HG03565 (cell line): ENCODE data around the gene SNRNP25.

Experiments used
- ATAC-seq: cut with Tn5 transposase; IDR thresholded peaks from one replicate; pipeline ENCODE4 v1.9.1; 2021; ENCODE audit warnings: mild to moderate bottlenecking, moderate library complexity; ENCODE audit not compliant: unreplicated experiment

Gene SNRNP25

GRCh38 chr16:62968-63391 lies 9.4 kb downstream of the SNRNP25 start:
- no peak for ATAC-seq

GRCh38 chr16:63466-63865 lies 9.8 kb downstream of the SNRNP25 start:
- ATAC-seq = no peak

DNA sequence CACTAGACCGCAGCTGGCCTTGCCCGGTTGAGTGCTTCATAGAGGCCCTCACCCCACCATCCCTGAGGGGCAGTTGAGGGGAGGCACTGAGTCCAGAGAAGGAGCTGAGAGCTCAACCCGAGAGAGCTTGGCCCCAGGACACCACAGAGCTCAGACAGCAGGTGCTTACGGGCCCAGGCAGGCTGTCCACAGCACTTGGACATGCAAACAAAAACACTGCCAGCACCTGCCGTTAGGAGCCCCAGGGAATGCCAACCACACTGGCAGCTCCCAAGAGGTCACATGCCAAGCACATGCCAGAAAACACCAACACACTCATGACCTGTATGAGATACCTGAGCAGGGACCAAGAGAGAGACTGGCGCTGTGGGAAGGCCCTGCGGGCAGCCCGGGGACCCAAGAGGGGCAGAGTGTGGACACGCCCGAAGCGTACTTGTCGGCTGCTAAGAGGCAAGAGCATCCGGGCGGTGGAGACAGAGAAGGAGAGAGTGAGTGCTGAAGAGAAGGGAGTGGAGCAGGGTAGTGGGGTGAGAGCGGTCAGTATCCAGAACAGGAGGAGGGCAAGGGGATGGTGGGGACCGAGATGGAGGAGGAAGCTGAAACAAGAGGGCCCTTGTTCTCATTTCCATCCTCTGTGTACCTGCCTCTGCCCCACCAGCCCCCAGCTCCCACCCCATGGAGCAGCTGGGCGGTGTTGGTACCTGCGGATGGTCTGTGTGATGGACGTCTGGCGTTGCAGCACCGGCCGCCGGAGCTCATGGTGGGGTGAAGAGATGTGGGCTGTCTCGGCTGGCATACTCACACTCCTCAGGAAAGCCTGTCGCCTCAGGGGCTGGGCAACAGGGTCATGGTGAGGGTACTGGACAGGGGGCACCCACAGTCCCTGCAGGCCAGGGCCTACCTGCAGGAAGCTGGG lies 10.6 kb downstream of the SNRNP25 start:
- no peak for ATAC-seq

DNA sequence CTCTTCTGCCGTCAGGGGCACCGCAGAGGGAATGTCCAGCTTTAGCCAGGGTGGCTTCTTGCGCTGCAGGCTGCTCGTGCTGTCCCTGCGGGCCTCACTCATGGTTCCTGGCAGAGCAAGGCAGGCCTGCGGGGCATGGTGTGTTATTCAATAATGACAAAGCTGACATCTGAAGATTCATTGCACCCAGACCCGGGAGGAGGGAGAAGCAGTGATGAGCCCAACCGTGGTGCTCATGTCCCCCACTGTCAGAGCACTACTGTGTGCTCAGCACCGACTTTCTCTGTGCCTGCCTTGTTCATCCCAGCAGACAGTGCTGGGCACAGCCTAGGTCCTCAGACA lies 11.3 kb downstream of the SNRNP25 start:
- ATAC-seq = no peak

- peak; percentile 40 for ATAC-seq
Measured at GRCh38 chr16:65745-66144, 12.1 kb downstream of the SNRNP25 start.

DNA sequence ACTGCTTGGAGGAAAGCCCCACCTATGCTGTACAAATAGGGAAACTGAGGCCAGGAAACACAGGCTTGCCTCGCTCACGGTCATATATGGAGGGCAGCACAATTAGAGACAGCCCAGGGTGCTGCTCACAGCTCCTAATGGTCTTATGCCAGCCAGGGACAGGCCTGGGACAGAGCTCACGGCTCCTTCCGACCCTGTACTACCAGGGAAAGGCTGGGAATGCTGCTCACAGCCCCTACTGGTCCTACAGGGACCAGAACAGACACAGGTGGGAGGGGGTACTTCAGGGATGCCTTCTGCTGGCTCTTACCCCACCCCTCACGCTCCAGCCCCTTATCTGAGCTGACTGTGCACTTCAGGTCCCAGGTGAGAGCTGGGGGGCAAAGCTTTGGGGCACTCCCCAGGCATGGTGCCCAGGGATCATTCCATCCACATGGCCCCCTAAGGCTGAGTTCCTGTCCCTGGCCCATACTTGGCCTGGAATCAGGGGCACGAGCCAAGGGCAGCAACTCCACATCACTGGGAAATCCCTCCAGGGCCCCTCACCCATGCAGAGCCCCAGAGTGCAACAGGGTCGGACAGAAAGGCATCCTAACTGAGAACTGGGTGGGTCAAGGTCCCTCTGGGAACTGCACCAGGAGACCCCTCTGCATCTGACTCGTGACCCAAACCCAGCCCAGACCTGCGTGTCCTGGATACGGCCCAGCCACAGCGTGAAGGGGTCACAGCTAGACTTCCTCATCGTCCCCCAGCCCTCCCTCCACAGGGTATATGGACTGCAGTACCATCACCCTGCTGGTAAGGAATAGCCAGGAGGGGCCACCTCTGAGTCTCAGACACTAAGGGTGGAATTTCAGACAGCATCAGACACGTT lies 12.9 kb downstream of the SNRNP25 start:
- no peak for ATAC-seq

DNA sequence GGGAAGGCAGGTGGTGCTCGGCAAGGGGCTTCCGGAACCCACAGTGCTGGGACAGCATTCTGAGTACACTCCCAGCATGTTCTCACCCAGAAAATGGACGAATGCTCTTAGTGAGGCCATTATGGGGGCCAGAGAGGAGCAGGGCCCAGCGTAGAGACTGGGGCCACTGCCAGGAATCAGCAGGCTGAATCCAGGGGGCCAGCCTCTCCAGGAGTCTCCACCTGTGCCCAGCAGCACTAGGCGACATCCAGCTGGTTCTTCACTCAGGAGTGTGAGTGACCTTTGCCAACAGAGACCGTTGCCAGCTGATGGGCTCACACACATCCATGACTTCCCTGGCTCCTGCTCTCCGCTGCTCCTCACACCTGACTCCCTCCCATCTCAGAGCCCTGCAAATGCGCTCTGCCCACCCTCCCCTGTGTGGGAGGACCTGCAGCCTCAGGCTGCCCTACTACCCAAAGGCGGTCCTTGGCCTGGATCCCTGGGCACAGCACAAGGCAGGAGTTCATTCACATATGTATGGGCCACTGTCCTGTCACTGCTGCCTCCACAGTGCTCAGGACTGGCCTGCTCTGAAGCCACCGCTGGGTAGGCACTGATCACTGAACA lies 13.7 kb downstream of the SNRNP25 start:
- no peak for ATAC-seq

GRCh38 chr16:67884-68789 lies 14.5 kb downstream of the SNRNP25 start:
- no peak for ATAC-seq

GRCh38 chr16:69181-69580 lies 15.6 kb downstream of the SNRNP25 start:
- no peak for ATAC-seq

DNA sequence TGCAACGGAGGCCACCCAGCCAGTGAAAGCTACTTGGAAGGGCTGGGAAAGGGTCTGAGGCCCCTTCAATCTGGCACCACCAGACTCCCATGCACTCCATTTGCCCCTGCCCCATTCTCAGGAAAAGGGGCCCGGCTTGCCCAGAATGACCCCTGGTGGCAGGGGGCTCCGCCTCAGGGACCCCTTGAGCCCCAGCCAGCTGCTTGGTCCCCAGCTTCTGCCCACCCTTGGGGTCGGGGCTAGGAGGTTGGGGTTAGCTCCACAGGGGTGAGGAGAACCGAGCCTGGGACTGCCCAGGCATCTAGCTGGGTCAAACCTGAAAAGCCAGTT lies 17.5 kb downstream of the SNRNP25 start:
- ATAC-seq = no peak

- ATAC-seq = no peak
Measured at GRCh38 chr16:71540-72401, 18.1 kb downstream of the SNRNP25 start.

- no peak for ATAC-seq
Measured at GRCh38 chr16:72561-73548, 19.2 kb downstream of the SNRNP25 start, which contains the start of gene RHBDF1. Gene RHBDF1, minus strand, starts transcription at chr16:72631. Its CDS starts 7,616 bp downstream, at chr16:65015.

DNA sequence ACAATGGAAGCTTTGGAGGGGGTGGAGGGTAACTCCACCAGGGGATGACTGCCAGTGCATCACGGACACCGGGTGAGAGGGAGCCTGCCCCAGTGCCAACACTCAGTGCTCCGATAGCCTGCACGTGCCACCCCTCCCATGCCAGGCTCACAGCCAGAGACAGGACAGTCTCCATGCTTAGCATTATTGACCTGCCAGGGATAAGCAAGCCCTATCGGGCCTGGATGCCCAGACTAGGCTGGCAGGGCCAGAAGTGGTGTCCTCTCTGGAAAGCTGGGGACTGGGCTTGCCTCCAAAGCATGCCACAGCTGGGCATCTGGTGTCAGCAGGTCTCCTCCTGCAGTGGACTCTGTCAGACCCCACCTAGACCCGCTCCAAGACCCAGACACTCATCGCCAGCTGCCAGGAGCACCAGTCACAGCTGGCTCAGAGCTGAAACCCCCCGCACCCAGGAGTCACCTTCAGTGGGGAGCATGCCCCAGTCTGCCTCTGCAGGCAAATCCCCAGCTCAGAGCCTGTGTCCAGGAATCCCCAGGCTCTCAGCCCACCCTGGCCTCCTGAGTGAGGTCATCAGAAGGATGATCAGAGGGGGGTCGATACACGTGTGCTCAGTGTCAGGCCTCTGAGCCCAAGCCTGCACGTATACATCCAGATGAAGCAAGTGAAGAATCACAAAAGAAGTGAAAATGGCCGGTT lies 20.6 kb downstream of the SNRNP25 start:
- no peak for ATAC-seq

DNA sequence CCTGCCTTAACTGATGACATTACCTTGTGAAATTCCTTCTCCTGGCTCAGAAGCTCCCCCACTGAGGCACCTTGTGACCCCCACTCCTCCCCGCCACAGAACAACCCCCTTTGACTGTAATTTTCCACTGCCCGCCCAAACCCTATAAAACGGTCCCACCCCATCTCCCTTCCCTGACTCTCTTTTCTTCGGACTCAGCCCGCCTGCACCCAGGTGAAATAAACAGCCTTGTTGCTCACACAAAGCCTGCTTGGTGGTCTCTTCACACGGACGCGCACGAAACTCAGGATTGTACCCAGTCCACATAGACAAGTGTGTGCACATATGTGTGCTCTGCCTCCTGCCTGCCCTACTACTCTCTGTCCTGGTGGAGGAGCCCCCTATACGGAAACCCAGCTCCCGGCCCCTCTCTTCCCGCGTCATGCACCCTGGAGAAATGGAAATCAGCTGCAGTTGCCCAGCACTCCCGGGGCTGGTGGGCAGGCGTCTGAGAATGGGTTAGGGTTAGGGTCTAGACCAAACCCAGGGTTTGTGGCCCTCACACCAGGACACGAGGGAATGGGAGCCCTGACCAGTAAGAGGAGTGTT lies 21.2 kb downstream of the SNRNP25 start:
- ATAC-seq = no peak

- no peak for ATAC-seq
Measured at GRCh38 chr16:75580-76501, 22.2 kb downstream of the SNRNP25 start.

GRCh38 chr16:76535-77272 lies 23.1 kb downstream of the SNRNP25 start:
- ATAC-seq = no peak
